Loucy (cell line): Measurements from ENCODE around the gene TGFB2.

Source experiments
- H2AFZ ChIP-seq: fragments of 200-600 bp; sonication (generic); 2 replicates; pipeline ENCODE4 v1.6.0; 2016; ENCODE audit warnings: antibody characterized with exemption, mild to moderate bottlenecking, low read length, moderate library complexity
- H3F3A ChIP-seq: fragments of 200-600 bp; 2 replicates; pipeline ENCODE4 v1.6.0; 2016; ENCODE audit warnings: antibody characterized with exemption, low read depth, mild to moderate bottlenecking
- H3K27me3 ChIP-seq: fragments of 200-600 bp; sonication (generic); 2 replicates; pipeline ENCODE4 v1.6.1; 2014; ENCODE audit warnings: low read length, mild to moderate bottlenecking; ENCODE audit not compliant: insufficient read depth, poor library complexity, severe bottlenecking
- H3K36me3 ChIP-seq: fragments of 200-600 bp; sonication (generic); 2 replicates; pipeline ENCODE4 v1.6.1; 2016; ENCODE audit warnings: low read length; ENCODE audit not compliant: insufficient read depth
- H3K4me1 ChIP-seq: fragments of 200-600 bp; sonication (generic); 2 replicates; pipeline ENCODE4 v1.5.1; 2014; ENCODE audit warnings: low read length, mild to moderate bottlenecking; ENCODE audit not compliant: insufficient read depth, poor library complexity, severe bottlenecking
- H3K4me2 ChIP-seq: fragments of 200-600 bp; sonication (generic); 2 replicates; pipeline ENCODE4 v1.6.0; 2014; ENCODE audit warnings: antibody characterized with exemption, low read length, low read depth, mild to moderate bottlenecking; ENCODE audit not compliant: poor library complexity, severe bottlenecking
- H3K4me3 ChIP-seq: fragments of 200-600 bp; sonication (generic); 2 replicates; pipeline ENCODE4 v1.5.1; 2014; ENCODE audit warnings: low read length, mild to moderate bottlenecking, mixed read lengths; ENCODE audit not compliant: poor library complexity, severe bottlenecking
- H3K79me2 ChIP-seq: fragments of 200-600 bp; sonication (generic); 2 replicates; pipeline ENCODE4 v1.6.1; 2014; ENCODE audit warnings: low read length; ENCODE audit not compliant: insufficient read depth
- H3K9ac ChIP-seq: fragments of 200-600 bp; sonication (generic); 2 replicates; pipeline ENCODE4 v1.6.0; 2014; ENCODE audit warnings: mild to moderate bottlenecking, low read depth, low read length, moderate library complexity; ENCODE audit not compliant: poor library complexity, severe bottlenecking
- H3K9me2 ChIP-seq: fragments of 200-600 bp; sonication (generic); replicated peaks from 2 replicates; pipeline ENCODE4 v1.6.1; 2016; ENCODE audit warnings: low read depth, low read length, mixed read lengths
- H3K9me3 ChIP-seq: fragments of 200-600 bp; sonication (generic); 2 replicates; pipeline ENCODE4 v1.6.1; 2014; ENCODE audit warnings: mild to moderate bottlenecking, antibody characterized with exemption, low read length, low read depth; ENCODE audit not compliant: insufficient read depth
- H4K20me1 ChIP-seq: fragments of 200-600 bp; sonication (generic); 2 replicates; pipeline ENCODE4 v1.6.0; 2014; ENCODE audit warnings: antibody characterized with exemption, low read length, mild to moderate bottlenecking; ENCODE audit not compliant: insufficient read depth, poor library complexity, severe bottlenecking
- EZH2phosphoT487 ChIP-seq: fragments of 200-600 bp; IDR thresholded peaks from 2 replicates; pipeline ENCODE4 v1.6.1; 2018; ENCODE audit warnings: antibody characterized with exemption, mild to moderate bottlenecking, moderate library complexity, borderline replicate concordance
- TF ChIP-seq, protein P1 (sequence below): fragments of 200-600 bp; sonication (generic); conservative IDR thresholded peaks from 2 replicates; pipeline ENCODE4 v1.5.1; 2014; ENCODE audit warnings: mild to moderate bottlenecking, antibody characterized with exemption, low read length

The TGFB2 gene

DNA sequence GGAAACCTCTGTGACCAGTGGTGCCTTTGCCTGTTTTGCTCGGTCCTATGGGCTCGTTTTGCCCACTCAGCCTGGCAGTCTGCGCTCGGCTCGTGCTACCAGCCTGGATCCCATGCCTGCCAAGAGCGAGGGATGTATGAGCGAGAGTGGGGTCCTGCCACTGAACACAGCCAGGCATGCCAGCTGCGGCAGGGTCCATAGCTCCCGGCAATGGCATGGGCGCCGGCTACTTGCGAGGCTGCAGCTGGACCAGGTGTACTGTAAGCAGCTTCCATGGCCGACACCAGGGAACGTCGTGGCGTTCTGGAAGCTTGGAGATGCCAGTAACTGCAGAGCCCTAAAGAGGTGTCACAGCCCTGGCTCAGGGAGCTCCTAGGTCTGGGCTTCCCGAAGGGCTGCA is 22.4 kb upstream of the TGFB2 start:
- Histone ChIP-seq H3K9me3 (no peaks in the 10 kb centered on the region), H3K4me2 (no peak overlapping the region), H3K4me3 (no peak overlapping the region), H3K9me2 (no peaks in the 10 kb centered on the region), H2AFZ (no peak overlapping the region), H3K36me3 (peaks cover 23% of the 10 kb centered on the region; the same call in 1 of the 2 replicates), H3K9ac (no peak overlapping the region), H4K20me1 (no peaks in the 10 kb centered on the region), H3K79me2 (no peaks in the 10 kb centered on the region), H3F3A (no peaks in the 10 kb centered on the region), H3K4me1 (no peaks in the 10 kb centered on the region), H3K27me3 (no peaks in the 10 kb centered on the region)
- TF ChIP-seq, protein P1, sequence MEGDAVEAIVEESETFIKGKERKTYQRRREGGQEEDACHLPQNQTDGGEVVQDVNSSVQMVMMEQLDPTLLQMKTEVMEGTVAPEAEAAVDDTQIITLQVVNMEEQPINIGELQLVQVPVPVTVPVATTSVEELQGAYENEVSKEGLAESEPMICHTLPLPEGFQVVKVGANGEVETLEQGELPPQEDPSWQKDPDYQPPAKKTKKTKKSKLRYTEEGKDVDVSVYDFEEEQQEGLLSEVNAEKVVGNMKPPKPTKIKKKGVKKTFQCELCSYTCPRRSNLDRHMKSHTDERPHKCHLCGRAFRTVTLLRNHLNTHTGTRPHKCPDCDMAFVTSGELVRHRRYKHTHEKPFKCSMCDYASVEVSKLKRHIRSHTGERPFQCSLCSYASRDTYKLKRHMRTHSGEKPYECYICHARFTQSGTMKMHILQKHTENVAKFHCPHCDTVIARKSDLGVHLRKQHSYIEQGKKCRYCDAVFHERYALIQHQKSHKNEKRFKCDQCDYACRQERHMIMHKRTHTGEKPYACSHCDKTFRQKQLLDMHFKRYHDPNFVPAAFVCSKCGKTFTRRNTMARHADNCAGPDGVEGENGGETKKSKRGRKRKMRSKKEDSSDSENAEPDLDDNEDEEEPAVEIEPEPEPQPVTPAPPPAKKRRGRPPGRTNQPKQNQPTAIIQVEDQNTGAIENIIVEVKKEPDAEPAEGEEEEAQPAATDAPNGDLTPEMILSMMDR = no peak
- no peak for TF ChIP-seq EZH2phosphoT487

DNA sequence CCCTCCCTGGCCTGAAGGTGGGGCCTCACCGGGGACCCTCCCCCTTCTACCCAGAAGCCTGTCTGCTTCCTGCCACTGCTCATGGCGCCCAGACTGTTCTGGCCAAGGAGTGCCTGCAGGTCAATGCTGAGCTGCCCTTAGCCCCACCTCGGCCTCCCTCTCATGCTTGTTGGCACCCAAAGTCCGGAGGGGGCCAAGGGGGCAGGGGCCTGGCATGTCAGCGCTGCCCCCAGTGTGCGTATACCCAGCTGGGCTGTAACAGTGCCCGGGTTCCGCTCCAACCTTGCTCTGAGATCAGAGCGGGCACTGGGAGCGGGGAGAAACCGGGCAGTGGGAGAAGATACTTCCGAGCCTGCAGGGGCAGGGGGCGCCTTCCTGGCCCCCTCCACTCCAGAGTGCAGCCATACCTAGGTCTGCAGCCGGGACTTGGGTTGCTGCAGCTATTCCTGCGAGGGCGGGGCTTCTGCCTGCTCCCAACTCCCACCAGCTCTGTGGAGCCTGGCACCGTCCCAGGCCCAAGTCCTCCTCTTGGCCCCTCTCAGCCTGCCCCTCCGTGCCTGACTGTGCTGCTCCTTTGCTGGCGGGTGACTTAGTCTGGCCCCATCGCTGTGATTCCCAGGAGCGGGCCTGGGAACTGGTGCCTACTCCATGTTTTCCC is 21.4 kb upstream of the TGFB2 start:
- Histone ChIP-seq H4K20me1 (no peaks in the 10 kb centered on the region), H3K27me3 (no peaks in the 10 kb centered on the region), H3K9me3 (no peaks in the 10 kb centered on the region), H3K4me3 (no peak overlapping the region), H3K4me2 (no peak overlapping the region), H3K36me3 (peaks cover 23% of the 10 kb centered on the region; the same call in 1 of the 2 replicates), H3K9ac (no peak overlapping the region), H3F3A (no peaks in the 10 kb centered on the region), H3K4me1 (no peaks in the 10 kb centered on the region), H3K79me2 (no peaks in the 10 kb centered on the region), H2AFZ (no peak overlapping the region), H3K9me2 (no peaks in the 10 kb centered on the region)
- TF ChIP-seq, protein P1 = no peak
- no peak for TF ChIP-seq EZH2phosphoT487

DNA sequence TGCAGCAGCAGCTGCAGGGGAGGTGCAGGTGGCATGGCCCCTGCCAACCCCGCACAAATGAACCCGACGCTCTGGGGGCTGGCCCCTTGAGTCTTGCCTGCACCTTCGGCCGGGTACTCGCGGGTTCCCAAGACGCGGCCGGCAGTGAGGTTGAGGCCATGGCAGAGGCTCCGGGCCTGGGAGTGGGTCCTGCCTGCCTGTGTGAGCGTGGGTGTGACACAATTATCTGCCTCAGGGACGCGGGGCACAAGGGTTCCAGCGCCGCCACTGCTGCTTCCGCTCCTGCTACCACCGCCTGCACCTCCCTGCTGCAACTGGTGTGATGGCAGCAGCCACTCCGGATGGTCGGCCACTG is 20.9 kb upstream of the TGFB2 start:
- H3K36me3 ChIP-seq = peaks cover 23% of the 10 kb centered on the region; the same call in 1 of the 2 replicates
- H4K20me1 ChIP-seq = no peaks in the 10 kb centered on the region
- H3K9ac ChIP-seq = no peak overlapping the region
- H3K4me1 ChIP-seq = no peaks in the 10 kb centered on the region
- no peak overlapping the region for H3K4me2 ChIP-seq
- H3K9me2 ChIP-seq = no peaks in the 10 kb centered on the region
- no peaks in the 10 kb centered on the region for H3F3A ChIP-seq
- H3K9me3 ChIP-seq = no peaks in the 10 kb centered on the region
- no peak for TF ChIP-seq EZH2phosphoT487
- H2AFZ ChIP-seq = no peak overlapping the region
- no peaks in the 10 kb centered on the region for H3K79me2 ChIP-seq
- H3K27me3 ChIP-seq = no peaks in the 10 kb centered on the region
- no peak overlapping the region for H3K4me3 ChIP-seq

GRCh38 chr1:218328769-218329168 is 16.4 kb upstream of the TGFB2 start:
- H3F3A ChIP-seq = no peaks in the 10 kb centered on the region
- H3K9me2 ChIP-seq = no peaks in the 10 kb centered on the region
- no peaks in the 10 kb centered on the region for H3K9me3 ChIP-seq
- H3K4me1 ChIP-seq = no peaks in the 10 kb centered on the region
- H3K36me3 ChIP-seq = peaks cover 8% of the 10 kb centered on the region; the same call in 1 of the 2 replicates
- no peak overlapping the region for H3K9ac ChIP-seq
- H2AFZ ChIP-seq = no peak overlapping the region
- H3K4me3 ChIP-seq = no peak overlapping the region
- no peak overlapping the region for H3K4me2 ChIP-seq
- no peaks in the 10 kb centered on the region for H3K79me2 ChIP-seq
- no peaks in the 10 kb centered on the region for H4K20me1 ChIP-seq
- no peaks in the 10 kb centered on the region for H3K27me3 ChIP-seq
- TF ChIP-seq, protein P1 = no peak
- no peak for TF ChIP-seq EZH2phosphoT487
